ENCODE results near the gene TLE7.

Gene TLE7

GRCh38 chr16:71399801-71400563 lies 41.9 kb downstream of the TLE7 start:
- peaks cover 13% of the 10 kb centered on the region for H3K9me3 ChIP-seq (ENCODE audit: control insufficient read depth, insufficient read depth, low read depth, low read length)
- H3K27ac ChIP-seq (ENCODE audit: low read depth, low read length) = no peak overlapping the region
- H3K4me3 ChIP-seq (ENCODE audit: low read depth, low read length) = no peak overlapping the region
- H3K36me3 ChIP-seq (ENCODE audit: control insufficient read depth, insufficient read depth, low read length) = no peaks in the 10 kb centered on the region
- H3K27me3 ChIP-seq (ENCODE audit: control insufficient read depth, insufficient read depth, low read length) = no peaks in the 10 kb centered on the region
- H3K9ac ChIP-seq (ENCODE audit: low read length) = no peak overlapping the region
- peaks cover 9% of the 10 kb centered on the region for H3K4me1 ChIP-seq (ENCODE audit: control insufficient read depth, insufficient read depth, low read length)

- no peak overlapping the region for H3K9ac ChIP-seq (ENCODE audit: low read length)
- H3K4me3 ChIP-seq (ENCODE audit: low read depth, low read length) = no peak overlapping the region
Observed at GRCh38 chr16:71396594-71396993, 45.3 kb downstream of the TLE7 start.

GRCh38 chr16:71389330-71389729 lies 52.5 kb downstream of the TLE7 start:
- Histone ChIP-seq H3K9ac (ENCODE audit: low read length) (no peak overlapping the region), H3K4me1 (ENCODE audit: control insufficient read depth, insufficient read depth, low read length) (peaks cover 34% of the 10 kb centered on the region), H3K4me3 (ENCODE audit: low read depth, low read length) (no peak overlapping the region), H3K27me3 (ENCODE audit: control insufficient read depth, insufficient read depth, low read length) (no peaks in the 10 kb centered on the region), H3K27ac (ENCODE audit: low read depth, low read length) (no peak overlapping the region), H3K36me3 (ENCODE audit: control insufficient read depth, insufficient read depth, low read length) (no peaks in the 10 kb centered on the region), H3K9me3 (ENCODE audit: control insufficient read depth, insufficient read depth, low read depth, low read length) (no peaks in the 10 kb centered on the region)

More at GRCh38 chr16:71396594-71396993, 45.3 kb downstream of the TLE7 start:
- Histone ChIP-seq H3K27me3 (ENCODE audit: control insufficient read depth, insufficient read depth, low read length) (no peaks in the 10 kb centered on the region), H3K9me3 (ENCODE audit: control insufficient read depth, insufficient read depth, low read depth, low read length) (no peaks in the 10 kb centered on the region), H3K36me3 (ENCODE audit: control insufficient read depth, insufficient read depth, low read length) (no peaks in the 10 kb centered on the region), H3K27ac (ENCODE audit: low read depth, low read length) (no peak overlapping the region), H3K4me1 (ENCODE audit: control insufficient read depth, insufficient read depth, low read length) (peaks cover 9% of the 10 kb centered on the region)

GRCh38 chr16:71387045-71387871 lies 54.6 kb downstream of the TLE7 start:
- peak overlapping the region; percentile 49 for H3K27ac ChIP-seq (ENCODE audit: low read depth, low read length)
- peak overlapping the region; percentile 17 for H3K4me3 ChIP-seq (ENCODE audit: low read depth, low read length)
- no peaks in the 10 kb centered on the region for H3K9me3 ChIP-seq (ENCODE audit: control insufficient read depth, insufficient read depth, low read depth, low read length)
- peaks cover 34% of the 10 kb centered on the region for H3K4me1 ChIP-seq (ENCODE audit: control insufficient read depth, insufficient read depth, low read length)
- H3K9ac ChIP-seq (ENCODE audit: low read length) = peak overlapping the region; percentile 22
- H3K36me3 ChIP-seq (ENCODE audit: control insufficient read depth, insufficient read depth, low read length) = no peaks in the 10 kb centered on the region
- no peaks in the 10 kb centered on the region for H3K27me3 ChIP-seq (ENCODE audit: control insufficient read depth, insufficient read depth, low read length)

GRCh38 chr16:71384073-71384724 lies 57.7 kb downstream of the TLE7 start:
- Histone ChIP-seq H3K27me3 (ENCODE audit: control insufficient read depth, insufficient read depth, low read length) (0 out of 2 replicates have a peak, but pooled peaks cover 4% of the 10 kb centered on the region), H3K4me3 (ENCODE audit: low read depth, low read length) (no peak overlapping the region), H3K9me3 (ENCODE audit: control insufficient read depth, insufficient read depth, low read depth, low read length) (no peaks in the 10 kb centered on the region), H3K9ac (ENCODE audit: low read length) (no peak overlapping the region), H3K4me1 (ENCODE audit: control insufficient read depth, insufficient read depth, low read length) (peaks cover 26% of the 10 kb centered on the region), H3K27ac (ENCODE audit: low read depth, low read length) (no peak overlapping the region), H3K36me3 (ENCODE audit: control insufficient read depth, insufficient read depth, low read length) (no peaks in the 10 kb centered on the region)

- H3K27me3 ChIP-seq (ENCODE audit: control insufficient read depth, insufficient read depth, low read length) = 0 out of 2 replicates have a peak, but pooled peaks cover 4% of the 10 kb centered on the region
- no peak overlapping the region for H3K27ac ChIP-seq (ENCODE audit: low read depth, low read length)
- H3K4me1 ChIP-seq (ENCODE audit: control insufficient read depth, insufficient read depth, low read length) = peaks cover 26% of the 10 kb centered on the region
- no peaks in the 10 kb centered on the region for H3K9me3 ChIP-seq (ENCODE audit: control insufficient read depth, insufficient read depth, low read depth, low read length)
- H3K36me3 ChIP-seq (ENCODE audit: control insufficient read depth, insufficient read depth, low read length) = no peaks in the 10 kb centered on the region
- no peak overlapping the region for H3K4me3 ChIP-seq (ENCODE audit: low read depth, low read length)
- H3K9ac ChIP-seq (ENCODE audit: low read length) = no peak overlapping the region
Observed at GRCh38 chr16:71383054-71383773, 58.6 kb downstream of the TLE7 start.

- 0 out of 2 replicates have a peak, but pooled peaks cover 4% of the 10 kb centered on the region for H3K27me3 ChIP-seq (ENCODE audit: control insufficient read depth, insufficient read depth, low read length)
- H3K9ac ChIP-seq (ENCODE audit: low read length) = no peak overlapping the region
- no peaks in the 10 kb centered on the region for H3K9me3 ChIP-seq (ENCODE audit: control insufficient read depth, insufficient read depth, low read depth, low read length)
- peaks cover 3% of the 10 kb centered on the region for H3K4me1 ChIP-seq (ENCODE audit: control insufficient read depth, insufficient read depth, low read length)
- no peak overlapping the region for H3K4me3 ChIP-seq (ENCODE audit: low read depth, low read length)
- no peaks in the 10 kb centered on the region for H3K36me3 ChIP-seq (ENCODE audit: control insufficient read depth, insufficient read depth, low read length)
- no peak overlapping the region for H3K27ac ChIP-seq (ENCODE audit: low read depth, low read length)
Observed at GRCh38 chr16:71380831-71381230, 61.0 kb downstream of the TLE7 start.

Data from HUES6 (cell line).